MM.1S (cell line): Measurements from ENCODE around the gene API5.

Experiments used
- EZH2phosphoT487 ChIP-seq: fragments of 300-600 bp; sonication (generic); IDR thresholded peaks from 2 replicates; pipeline ENCODE4 v1.6.1; 2018; ENCODE audit warnings: antibody characterized with exemption, low read length
- TF ChIP-seq, protein P1 (sequence below): fragments of 300-600 bp; sonication (generic); IDR thresholded peaks from 2 replicates; pipeline ENCODE4 v1.5.1; 2016; ENCODE audit warnings: antibody characterized with exemption, low read length, mixed read lengths

DNA sequence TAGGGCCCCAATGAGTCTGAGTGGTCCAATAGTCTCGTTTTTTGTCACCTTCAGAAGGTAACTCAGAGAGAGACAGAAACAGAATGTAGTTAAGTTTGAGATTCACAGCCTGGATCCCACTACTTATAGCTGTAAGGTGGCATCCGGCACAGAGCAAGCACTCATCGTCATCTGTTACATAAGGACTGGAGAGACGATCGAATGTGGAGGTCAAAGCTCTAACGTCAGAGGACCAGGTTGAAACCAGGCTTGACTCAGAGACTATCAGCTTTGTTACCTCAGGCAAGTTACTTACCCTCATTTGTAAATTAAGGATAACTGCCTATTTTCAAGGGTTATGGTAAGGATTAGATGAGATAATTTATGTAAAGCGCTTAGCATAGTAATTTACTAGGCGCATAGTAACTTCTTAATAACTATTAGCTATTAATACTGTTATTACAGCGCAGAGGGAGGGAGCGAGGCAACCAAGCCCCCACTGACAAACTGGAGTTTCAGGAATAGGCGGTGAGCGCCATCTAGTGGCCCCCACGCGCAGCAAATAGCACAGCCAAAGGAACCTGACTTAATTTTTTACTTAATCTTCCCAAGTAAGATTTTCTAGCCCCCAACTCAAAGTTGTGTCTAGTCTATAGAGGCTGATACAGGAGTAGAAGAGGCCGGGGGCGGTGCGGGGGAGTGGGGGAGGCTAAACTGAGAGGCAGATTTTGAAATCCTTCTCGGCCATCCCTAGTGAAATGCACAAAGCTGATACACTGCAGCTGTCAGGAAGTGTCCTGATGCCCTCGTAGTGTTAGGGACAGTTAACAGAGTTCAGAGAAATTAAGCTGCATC lies 29.0 kb upstream of the API5 start:
- TF ChIP-seq EZH2phosphoT487 = no peak
- TF ChIP-seq, protein P1, sequence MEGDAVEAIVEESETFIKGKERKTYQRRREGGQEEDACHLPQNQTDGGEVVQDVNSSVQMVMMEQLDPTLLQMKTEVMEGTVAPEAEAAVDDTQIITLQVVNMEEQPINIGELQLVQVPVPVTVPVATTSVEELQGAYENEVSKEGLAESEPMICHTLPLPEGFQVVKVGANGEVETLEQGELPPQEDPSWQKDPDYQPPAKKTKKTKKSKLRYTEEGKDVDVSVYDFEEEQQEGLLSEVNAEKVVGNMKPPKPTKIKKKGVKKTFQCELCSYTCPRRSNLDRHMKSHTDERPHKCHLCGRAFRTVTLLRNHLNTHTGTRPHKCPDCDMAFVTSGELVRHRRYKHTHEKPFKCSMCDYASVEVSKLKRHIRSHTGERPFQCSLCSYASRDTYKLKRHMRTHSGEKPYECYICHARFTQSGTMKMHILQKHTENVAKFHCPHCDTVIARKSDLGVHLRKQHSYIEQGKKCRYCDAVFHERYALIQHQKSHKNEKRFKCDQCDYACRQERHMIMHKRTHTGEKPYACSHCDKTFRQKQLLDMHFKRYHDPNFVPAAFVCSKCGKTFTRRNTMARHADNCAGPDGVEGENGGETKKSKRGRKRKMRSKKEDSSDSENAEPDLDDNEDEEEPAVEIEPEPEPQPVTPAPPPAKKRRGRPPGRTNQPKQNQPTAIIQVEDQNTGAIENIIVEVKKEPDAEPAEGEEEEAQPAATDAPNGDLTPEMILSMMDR = peak; percentile 95
